ENCODE data around the gene SGMS2.

SGMS2 gene

GRCh38 chr4:107828315-107829090 lies 3.8 kb downstream of the SGMS2 start:
- no peak for DNase-seq (ENCODE audit: low read depth in 3 of 3)

- no peak for DNase-seq (ENCODE audit: low read depth in 3 of 3)
These were observed 6.4 kb downstream of the SGMS2 start for GRCh38 chr4:107831140-107831539.

GRCh38 chr4:107832275-107832807 lies 7.6 kb downstream of the SGMS2 start:
- DNase-seq (ENCODE audit: low read depth in 3 of 3), result no peak

- DNase-seq (ENCODE audit: low read depth in 3 of 3), result no peak
These were observed 9.6 kb downstream of the SGMS2 start for GRCh38 chr4:107834241-107834794.

- DNase-seq (ENCODE audit: low read depth in 3 of 3), result no peak
These were observed 10.7 kb downstream of the SGMS2 start for GRCh38 chr4:107835406-107835805.

GRCh38 chr4:107837317-107837716 lies 12.6 kb downstream of the SGMS2 start:
- no peak for DNase-seq (ENCODE audit: low read depth in 3 of 3)

- no peak for DNase-seq (ENCODE audit: low read depth in 3 of 3)
These were observed 13.3 kb downstream of the SGMS2 start for GRCh38 chr4:107837776-107838618.

- no peak for DNase-seq (ENCODE audit: low read depth in 3 of 3)
These were observed 14.3 kb downstream of the SGMS2 start for GRCh38 chr4:107838861-107839565.

- no peak for DNase-seq (ENCODE audit: low read depth in 3 of 3)
These were observed 18.7 kb downstream of the SGMS2 start for GRCh38 chr4:107843391-107843790.

- DNase-seq (ENCODE audit: low read depth in 3 of 3), result no peak
These were observed 20.9 kb downstream of the SGMS2 start for GRCh38 chr4:107845681-107846080.

GRCh38 chr4:107850438-107850837 lies 25.7 kb downstream of the SGMS2 start:
- no peak for DNase-seq (ENCODE audit: low read depth in 3 of 3)

GRCh38 chr4:107853444-107854355 lies 29.0 kb downstream of the SGMS2 start:
- DNase-seq (ENCODE audit: low read depth in 3 of 3), result no peak

GRCh38 chr4:107854356-107855022 lies 29.8 kb downstream of the SGMS2 start:
- DNase-seq (ENCODE audit: low read depth in 3 of 3), result no peak

GRCh38 chr4:107855723-107856122 lies 31.0 kb downstream of the SGMS2 start:
- DNase-seq (ENCODE audit: low read depth in 3 of 3), result no peak

- no peak for DNase-seq (ENCODE audit: low read depth in 3 of 3)
These were observed 32.2 kb downstream of the SGMS2 start for GRCh38 chr4:107856901-107857300.

- no peak for DNase-seq (ENCODE audit: low read depth in 3 of 3)
These were observed 33.0 kb downstream of the SGMS2 start for GRCh38 chr4:107857741-107858140.

GRCh38 chr4:107858158-107858742 lies 33.5 kb downstream of the SGMS2 start:
- no peak for DNase-seq (ENCODE audit: low read depth in 3 of 3)

- peak in 1 of 3 experiments; percentile 2 for DNase-seq (ENCODE audit: low read depth in 3 of 3)
These were observed 37.9 kb downstream of the SGMS2 start for GRCh38 chr4:107862658-107863057.

- DNase-seq (ENCODE audit: low read depth in 3 of 3), result no peak
These were observed 38.7 kb downstream of the SGMS2 start for GRCh38 chr4:107863416-107863815.
